Smooth muscle cell (in vitro differentiated cells): ENCODE results near the gene TXLNB. TPM values are rescaled to one million over a fixed set of nuclear protein-coding genes. Genes with fewer than 3 reads are reported as not detected.
A peak's percentile ranks its signal among the peaks of the same experiment; 100 is the strongest.

Experiments
- DNase-seq: peaks from one replicate; lab custom pipeline; 2025; ENCODE audit not compliant: unreplicated experiment; lab: John Stamatoyannopoulos, UW
- H2AFZ ChIP-seq: fragments of 200-600 bp; sonication (generic); 2 replicates; pipeline ENCODE4 v1.6.0; 2016; ENCODE audit warnings: antibody characterized with exemption, low read depth, mild to moderate bottlenecking
- H3F3A ChIP-seq: fragments of 200-600 bp; sonication (generic); 2 replicates; pipeline ENCODE4 v1.6.0; 2017; ENCODE audit warnings: antibody characterized with exemption, low read depth
- H3K27ac ChIP-seq: fragments of 200-600 bp; sonication (generic); 2 replicates; pipeline ENCODE4 v1.5.1; 2016; ENCODE audit warnings: low read depth, mild to moderate bottlenecking
- H3K27me3 ChIP-seq: fragments of 200-600 bp; sonication (generic); 2 replicates; pipeline ENCODE4 v1.6.1; 2016; ENCODE audit warnings: low read depth, mild to moderate bottlenecking
- H3K36me3 ChIP-seq: fragments of 200-600 bp; sonication (generic); 2 replicates; pipeline ENCODE4 v1.5.1; 2016; ENCODE audit warnings: low read depth
- H3K4me1 ChIP-seq: fragments of 200-600 bp; sonication (generic); 2 replicates; pipeline ENCODE4 v1.5.1; 2016; ENCODE audit warnings: low read depth
- H3K4me2 ChIP-seq: fragments of 200-600 bp; sonication (generic); 2 replicates; pipeline ENCODE4 v1.6.0; 2016; ENCODE audit warnings: mild to moderate bottlenecking
- H3K4me3 ChIP-seq: fragments of 200-600 bp; sonication (generic); 2 replicates; pipeline ENCODE4 v1.5.1; 2016; ENCODE audit warnings: mild to moderate bottlenecking
- H3K79me2 ChIP-seq: fragments of 200-600 bp; sonication (generic); 2 replicates; pipeline ENCODE4 v1.6.0; 2016; ENCODE audit warnings: low read depth, mild to moderate bottlenecking
- H3K9ac ChIP-seq: fragments of 200-600 bp; sonication (generic); 2 replicates; pipeline ENCODE4 v1.6.0; 2016; ENCODE audit warnings: low read depth
- H3K9me3 ChIP-seq: fragments of 200-600 bp; sonication (generic); replicated peaks from 2 replicates; pipeline ENCODE4 v1.5.1; 2016; ENCODE audit warnings: low read depth
- H4K20me1 ChIP-seq: fragments of 200-600 bp; sonication (generic); 2 replicates; pipeline ENCODE4 v1.6.0; 2016; ENCODE audit warnings: low read depth
- WGBS: methylation state at CpG from one replicate; pipeline ENCODE4 v1.1.7; 2016; ENCODE audit warnings: low lambda C conversion rate; 5-methylcytosine and 5-hydroxymethylcytosine counted together
- polyA plus RNA-seq: library from polyadenylated mRNA; unstranded; fragments of >200 nt; fragmentation: Nextera tagmentation; extraction: Ambion mirVana; gene quantifications from 2 replicates; pipeline ENCODE4 v1.2.1, GENCODE V29; 2016
- total RNA-seq: library from RNA; depleted of rRNA; stranded (reverse); fragments of >200 nt; gene quantifications from 2 replicates; pipeline ENCODE4 v1.2.3, GENCODE V29; 2014
- TF ChIP-seq, protein P1 (sequence below): fragments of 200-600 bp; sonication (generic); IDR thresholded peaks from 2 replicates; pipeline ENCODE4 v1.5.1; 2017; ENCODE audit warnings: borderline replicate concordance, mild to moderate bottlenecking, antibody characterized with exemption; ENCODE audit not compliant: insufficient read depth, poor library complexity, severe bottlenecking

The TXLNB gene
- total and polyA plus RNA-seq, 2 experiments from 2014 or later, result not detected

DNA sequence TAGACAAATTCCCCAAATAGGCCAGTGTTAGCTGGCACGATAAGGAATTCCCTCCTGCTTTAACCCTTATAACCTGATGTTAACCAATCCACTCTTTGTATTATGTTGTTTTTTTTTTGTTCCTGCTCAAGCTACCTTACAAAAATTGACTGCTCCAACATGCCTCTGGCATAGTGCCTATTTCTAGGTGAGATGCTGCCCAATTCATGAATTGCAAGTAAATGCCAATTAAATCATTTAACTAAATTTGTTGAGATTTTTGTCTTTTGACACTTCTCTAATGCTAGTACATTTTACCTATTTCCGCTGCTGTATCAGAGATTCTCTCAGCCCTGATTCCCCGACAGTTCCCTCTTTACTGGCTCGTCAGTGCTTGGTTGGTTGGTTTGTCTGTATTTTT is 90.4 kb downstream of the TXLNB start:
- Histone ChIP-seq H3K4me1 (no peaks in the 10 kb centered on the region), H3K27me3 (no peaks in the 10 kb centered on the region), H3K36me3 (no peaks in the 10 kb centered on the region), H3K79me2 (no peaks in the 10 kb centered on the region), H2AFZ (no peak overlapping the region), H3K27ac (no peak overlapping the region), H4K20me1 (no peaks in the 10 kb centered on the region), H3F3A (no peaks in the 10 kb centered on the region), H3K9ac (no peak overlapping the region), H3K9me3 (no peaks in the 10 kb centered on the region), H3K4me3 (no peak overlapping the region), H3K4me2 (no peak overlapping the region)
- TF ChIP-seq, protein P1, sequence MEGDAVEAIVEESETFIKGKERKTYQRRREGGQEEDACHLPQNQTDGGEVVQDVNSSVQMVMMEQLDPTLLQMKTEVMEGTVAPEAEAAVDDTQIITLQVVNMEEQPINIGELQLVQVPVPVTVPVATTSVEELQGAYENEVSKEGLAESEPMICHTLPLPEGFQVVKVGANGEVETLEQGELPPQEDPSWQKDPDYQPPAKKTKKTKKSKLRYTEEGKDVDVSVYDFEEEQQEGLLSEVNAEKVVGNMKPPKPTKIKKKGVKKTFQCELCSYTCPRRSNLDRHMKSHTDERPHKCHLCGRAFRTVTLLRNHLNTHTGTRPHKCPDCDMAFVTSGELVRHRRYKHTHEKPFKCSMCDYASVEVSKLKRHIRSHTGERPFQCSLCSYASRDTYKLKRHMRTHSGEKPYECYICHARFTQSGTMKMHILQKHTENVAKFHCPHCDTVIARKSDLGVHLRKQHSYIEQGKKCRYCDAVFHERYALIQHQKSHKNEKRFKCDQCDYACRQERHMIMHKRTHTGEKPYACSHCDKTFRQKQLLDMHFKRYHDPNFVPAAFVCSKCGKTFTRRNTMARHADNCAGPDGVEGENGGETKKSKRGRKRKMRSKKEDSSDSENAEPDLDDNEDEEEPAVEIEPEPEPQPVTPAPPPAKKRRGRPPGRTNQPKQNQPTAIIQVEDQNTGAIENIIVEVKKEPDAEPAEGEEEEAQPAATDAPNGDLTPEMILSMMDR, result no peak
- 91% methylated on average over 4 of the region's 4 CpGs for WGBS
- no peak for DNase-seq

DNA sequence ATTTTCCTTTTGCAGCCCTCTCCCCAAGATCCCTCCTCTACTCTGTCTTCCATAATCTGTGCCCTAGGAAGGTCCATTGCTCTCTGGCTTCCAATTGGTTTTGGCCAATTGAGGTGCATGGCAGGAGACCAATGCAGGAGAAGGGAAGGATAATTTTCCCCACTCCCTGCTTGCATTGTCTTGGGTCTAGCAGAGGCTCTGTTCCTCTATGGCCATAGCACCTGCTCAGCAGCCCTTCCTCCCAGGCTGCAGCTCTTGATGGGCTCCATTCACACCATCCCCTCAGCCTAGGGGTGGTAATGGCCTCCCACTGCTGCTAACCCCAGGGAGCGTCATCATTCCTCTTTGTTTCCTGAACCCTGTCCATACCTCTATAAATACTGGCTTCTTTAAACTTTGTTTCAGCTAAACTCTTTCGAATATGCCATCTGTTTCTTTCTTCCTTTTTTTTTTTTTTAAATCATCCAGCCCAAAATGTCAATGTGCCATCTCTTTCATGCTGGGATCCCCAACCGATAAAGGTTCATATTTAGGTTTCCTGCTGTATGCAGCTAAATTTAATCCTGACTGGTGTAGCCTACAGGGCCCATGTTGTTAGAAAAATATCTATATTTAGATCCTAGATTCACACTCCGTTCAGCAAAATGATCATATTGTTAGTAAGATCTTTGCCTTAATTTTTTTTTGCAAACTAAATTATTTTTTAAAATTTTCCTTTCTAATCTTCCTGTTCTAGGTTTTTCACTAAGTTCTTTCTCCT is 93.1 kb downstream of the TXLNB start:
- no peak overlapping the region for H3K9ac ChIP-seq
- no peak overlapping the region for H2AFZ ChIP-seq
- 89% methylated on average over 4 of the region's 4 CpGs for WGBS
- TF ChIP-seq, protein P1, result no peak
- H4K20me1 ChIP-seq, result no peaks in the 10 kb centered on the region
- no peaks in the 10 kb centered on the region for H3K36me3 ChIP-seq
- no peak overlapping the region for H3K4me3 ChIP-seq
- no peaks in the 10 kb centered on the region for H3K4me1 ChIP-seq
- H3K79me2 ChIP-seq, result no peaks in the 10 kb centered on the region
- DNase-seq, result no peak
- H3K27ac ChIP-seq, result no peak overlapping the region
- no peak overlapping the region for H3K4me2 ChIP-seq
- no peaks in the 10 kb centered on the region for H3F3A ChIP-seq
- H3K9me3 ChIP-seq, result no peaks in the 10 kb centered on the region
- H3K27me3 ChIP-seq, result no peaks in the 10 kb centered on the region

DNA sequence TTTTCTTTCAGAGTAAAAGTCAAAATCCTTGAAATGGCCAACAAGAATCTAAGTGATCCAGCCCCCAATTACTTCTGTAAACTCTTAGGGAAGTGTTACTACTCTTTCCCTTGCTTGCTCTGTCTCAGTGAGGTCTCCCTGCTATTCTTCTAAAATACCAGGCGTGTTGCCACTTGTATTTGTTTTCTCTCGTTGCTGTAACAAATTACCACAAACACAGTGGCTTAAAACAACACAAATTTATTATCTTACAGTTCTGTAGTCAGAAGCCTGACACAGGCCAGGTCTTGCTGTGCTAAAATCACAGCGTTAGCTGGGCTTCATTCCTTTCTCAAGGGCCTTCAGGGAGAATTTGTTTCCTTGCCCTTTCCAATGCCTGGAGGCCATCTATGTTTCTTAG is 97.1 kb downstream of the TXLNB start:
- Histone ChIP-seq H3K9ac (no peak overlapping the region), H4K20me1 (no peaks in the 10 kb centered on the region), H2AFZ (no peak overlapping the region), H3K4me2 (no peak overlapping the region), H3K36me3 (no peaks in the 10 kb centered on the region), H3K9me3 (no peaks in the 10 kb centered on the region), H3K27ac (peak overlapping the region; percentile 31), H3K4me1 (no peaks in the 10 kb centered on the region), H3F3A (no peaks in the 10 kb centered on the region), H3K79me2 (no peaks in the 10 kb centered on the region), H3K4me3 (no peak overlapping the region), H3K27me3 (no peaks in the 10 kb centered on the region)
- TF ChIP-seq, protein P1, result no peak
- no peak for DNase-seq
- WGBS, result 60% methylated on average over 3 of the region's 3 CpGs

Other genes starting within 250 kb of the TXLNB start
- gene HECA, start 156.9 kb downstream of the TXLNB start, total RNA-seq, result 19.7 and 21.3 TPM in 2 replicates
- 7.2 and 7.7 TPM in 2 replicates for gene HECA, start 156.9 kb downstream of the TXLNB start, polyA plus RNA-seq
- gene CITED2, start 82.7 kb upstream of the TXLNB start, total RNA-seq, result 209 and 213 TPM in 2 replicates
- gene CITED2, start 82.7 kb upstream of the TXLNB start, polyA plus RNA-seq, result 58.2 and 67.9 TPM in 2 replicates